ENCODE results near the gene PRDM5.

Gene PRDM5

DNA sequence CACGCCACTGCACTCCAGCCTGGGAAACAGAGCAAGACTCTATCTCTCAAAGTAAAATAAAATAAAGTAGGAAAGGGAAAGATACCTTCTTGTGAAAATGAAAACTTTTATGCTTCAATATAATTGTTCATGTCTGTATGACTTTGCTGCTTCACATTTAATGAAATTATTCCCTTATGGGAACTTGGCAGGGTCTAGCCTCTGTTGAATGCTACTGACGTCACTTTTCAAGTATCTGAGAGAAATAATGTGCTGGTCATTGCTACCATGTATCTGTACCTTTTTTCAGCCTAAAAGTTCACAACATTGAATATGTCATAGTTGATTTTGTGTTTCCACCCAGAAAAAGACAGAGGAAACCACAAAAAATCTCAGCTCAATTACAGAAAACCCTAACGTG lies 65.2 kb downstream of the PRDM5 start:
- DNase-seq (ENCODE audit: low read depth in 2 of 2, low spot score in 1 of 2), result no peak

DNA sequence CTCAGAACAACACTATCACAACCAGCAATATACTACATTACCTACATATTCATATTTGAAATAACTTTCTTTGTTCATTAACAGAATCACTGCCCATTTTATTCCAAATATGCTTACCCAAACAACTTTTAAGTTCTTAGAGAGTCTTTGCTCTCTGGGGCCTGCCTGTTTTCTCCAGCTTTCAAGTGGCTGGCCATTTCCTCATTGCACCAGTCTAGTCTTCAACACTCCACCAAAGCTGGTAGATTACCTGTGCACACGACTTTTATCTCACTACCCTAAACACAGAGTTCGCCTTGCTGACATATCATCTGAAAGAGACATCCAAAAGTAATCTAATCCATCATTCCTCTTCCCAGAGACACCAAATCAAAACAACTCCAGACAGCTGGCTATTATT lies 66.2 kb downstream of the PRDM5 start:
- no peak for DNase-seq (ENCODE audit: low read depth in 2 of 2, low spot score in 1 of 2)

DNA sequence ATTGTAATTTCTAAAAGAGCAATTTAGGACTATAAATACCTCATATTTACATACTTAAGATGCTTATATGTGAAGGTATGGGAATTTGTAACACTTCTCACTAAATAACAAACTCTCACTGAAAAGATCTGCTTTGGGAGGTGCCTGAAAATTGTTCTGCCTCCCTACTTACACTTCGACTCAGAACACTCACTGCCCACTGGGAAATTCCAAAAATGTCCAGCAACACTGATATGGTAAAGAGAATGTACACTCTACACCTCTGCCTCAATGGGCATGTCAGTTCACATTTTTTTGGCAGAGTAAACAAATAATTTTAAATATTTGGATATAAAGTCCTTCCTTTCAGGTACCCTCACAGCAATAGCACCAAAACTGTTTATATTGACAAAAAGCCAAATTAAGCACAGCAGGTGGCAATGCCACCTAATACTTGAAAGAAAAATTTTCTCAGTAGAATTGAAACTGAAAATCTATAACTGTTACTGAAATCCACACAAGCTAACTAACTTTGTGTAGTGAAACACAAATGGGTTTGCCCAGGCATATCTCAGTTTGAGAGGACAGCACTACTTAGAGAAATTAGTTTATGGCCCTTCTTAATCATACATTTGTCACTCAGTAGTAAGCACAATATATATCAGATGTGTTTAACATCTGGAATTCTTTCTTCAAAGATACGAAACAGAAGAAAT lies 67.1 kb downstream of the PRDM5 start:
- no peak for DNase-seq (ENCODE audit: low read depth in 2 of 2, low spot score in 1 of 2)

DNA sequence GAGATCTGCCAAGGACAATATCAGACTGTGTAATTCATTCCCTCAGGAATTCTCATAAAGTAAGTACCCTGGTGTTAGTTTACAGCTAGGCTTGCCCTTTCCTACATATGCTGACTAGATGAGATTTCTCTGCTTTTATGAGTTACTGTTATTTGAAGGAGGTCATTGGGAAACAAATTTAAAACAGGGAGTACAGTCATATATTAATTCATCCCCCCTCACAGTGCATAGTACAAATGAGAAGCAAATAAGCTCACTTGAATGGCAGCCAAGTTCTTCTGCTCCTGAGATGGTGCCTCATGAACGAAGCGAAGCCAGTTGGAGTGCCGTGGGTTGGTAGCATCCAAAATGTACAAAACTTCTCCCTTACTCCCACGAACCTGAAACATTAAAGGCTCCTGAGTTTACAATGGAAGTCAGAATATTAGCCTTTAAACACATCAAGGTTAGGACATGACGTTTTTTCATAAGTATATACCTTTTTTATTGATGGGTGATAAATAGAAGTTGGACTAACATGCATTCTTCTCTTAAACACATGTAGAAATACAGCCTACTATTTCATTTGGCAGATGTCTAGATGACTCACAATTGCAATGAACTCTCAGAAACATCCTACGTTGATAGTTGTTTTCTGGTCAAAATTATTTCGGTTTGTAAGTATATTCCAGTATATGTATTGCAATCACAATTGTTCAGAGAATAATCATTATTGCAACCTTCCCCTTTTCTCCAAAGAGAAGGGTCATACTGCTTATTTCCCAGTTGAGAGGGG lies 69.2 kb downstream of the PRDM5 start:
- no peak for DNase-seq (ENCODE audit: low read depth in 2 of 2, low spot score in 1 of 2)

DNA sequence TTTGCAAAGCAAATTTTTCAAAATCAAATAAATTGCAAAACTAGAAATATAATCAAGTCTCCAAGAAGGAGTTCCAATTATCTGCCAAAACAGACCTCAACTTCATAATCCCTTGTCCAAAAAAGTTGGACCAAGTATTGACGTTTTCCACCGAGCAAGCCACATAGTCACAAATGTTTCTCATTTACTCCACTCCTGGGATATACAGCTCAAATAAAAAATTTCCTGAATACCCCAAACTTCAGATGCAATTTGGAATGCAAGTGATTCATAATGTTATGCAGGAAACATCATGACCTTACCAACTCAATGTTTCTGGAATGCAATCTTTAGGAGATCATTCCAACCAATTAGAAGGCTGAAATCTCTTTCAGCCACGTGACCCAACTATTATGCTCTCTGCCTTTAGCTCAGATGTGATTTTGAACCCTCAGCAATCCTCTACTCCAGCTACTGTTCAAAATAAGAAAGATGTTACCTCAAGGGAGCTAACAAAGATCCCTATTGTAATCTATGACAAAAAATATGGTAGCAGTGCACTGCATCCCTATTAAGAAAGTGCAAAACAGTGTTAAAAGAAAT lies 72.4 kb downstream of the PRDM5 start:
- no peak for DNase-seq (ENCODE audit: low read depth in 2 of 2, low spot score in 1 of 2)

DNA sequence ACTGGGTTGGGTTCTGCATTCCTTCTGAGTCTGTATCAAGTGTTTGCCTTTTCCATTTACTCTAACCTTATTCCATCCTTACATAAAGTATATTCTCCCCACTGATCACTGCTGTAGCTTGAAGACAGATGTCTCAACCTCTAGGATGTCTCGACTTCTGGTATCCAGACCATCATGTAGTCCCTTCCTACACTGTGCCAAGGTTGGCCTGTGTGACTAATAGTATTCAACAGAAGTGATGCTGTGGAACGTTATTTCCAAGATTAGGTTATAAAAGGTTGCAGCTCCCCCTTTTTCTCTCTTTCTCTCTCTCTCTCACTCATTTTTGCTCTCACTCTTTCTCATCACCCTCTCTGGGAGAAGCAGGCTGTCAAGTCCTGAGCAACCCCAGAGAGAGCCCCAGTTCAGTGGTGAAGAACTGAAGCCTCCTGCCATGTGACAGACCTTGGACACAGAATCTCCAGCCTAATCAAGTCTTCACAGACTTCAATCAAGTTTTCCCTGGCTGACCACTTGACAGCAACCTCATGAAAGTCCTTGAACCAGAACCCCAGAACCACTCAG lies 75.4 kb downstream of the PRDM5 start:
- DNase-seq (ENCODE audit: low read depth in 2 of 2, low spot score in 1 of 2), result no peak

DNA sequence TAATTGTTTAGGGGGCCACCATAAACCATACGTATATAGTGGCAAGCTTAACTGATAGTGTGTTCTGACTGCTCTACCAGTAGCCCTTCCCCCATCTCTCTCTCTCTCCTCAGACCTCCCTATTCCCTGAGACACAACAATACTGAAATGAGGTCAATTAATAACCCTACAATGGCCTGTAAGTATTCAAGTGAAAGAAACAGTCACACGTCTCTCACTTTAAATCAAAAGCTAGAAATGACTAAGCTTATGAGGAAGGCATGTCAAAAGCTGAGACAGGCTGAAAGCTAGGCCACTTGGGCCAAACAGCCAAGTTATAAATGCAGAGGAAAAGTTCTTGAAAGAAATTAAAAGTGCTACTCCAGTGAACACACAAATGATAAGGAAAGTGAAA lies 78.0 kb downstream of the PRDM5 start:
- no peak for DNase-seq (ENCODE audit: low read depth in 2 of 2, low spot score in 1 of 2)

DNA sequence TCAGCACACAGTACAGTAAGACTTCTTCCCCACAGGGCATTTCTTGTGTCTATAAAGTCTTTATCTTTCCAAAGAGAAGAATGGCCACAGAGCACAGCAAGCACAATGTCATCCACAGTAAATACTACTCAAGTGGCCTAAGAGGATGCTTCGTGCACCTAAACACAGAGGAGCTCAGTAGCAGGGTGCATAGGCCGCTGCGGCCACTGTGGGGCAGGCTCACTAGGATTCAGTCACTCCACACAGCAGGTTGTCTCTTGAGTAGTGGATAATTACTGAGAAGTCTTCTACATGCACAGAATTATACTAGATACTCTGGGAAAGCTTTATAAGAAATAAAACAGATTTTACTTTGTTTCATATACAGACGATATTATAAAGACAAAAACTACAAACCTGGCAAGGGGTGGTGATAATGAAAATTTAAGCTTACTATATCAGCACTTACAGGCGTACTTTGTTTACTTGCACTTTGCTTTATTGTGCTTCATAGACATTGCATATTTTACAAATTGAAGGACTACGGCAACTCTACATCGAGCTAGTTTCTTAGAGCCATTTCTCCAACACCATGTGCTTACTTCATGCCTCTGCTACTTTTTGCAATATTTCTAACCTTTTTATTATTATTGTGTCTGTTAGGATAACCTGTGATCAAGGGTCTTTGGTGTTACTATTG lies 78.5 kb downstream of the PRDM5 start:
- no peak for DNase-seq (ENCODE audit: low read depth in 2 of 2, low spot score in 1 of 2)

DNA sequence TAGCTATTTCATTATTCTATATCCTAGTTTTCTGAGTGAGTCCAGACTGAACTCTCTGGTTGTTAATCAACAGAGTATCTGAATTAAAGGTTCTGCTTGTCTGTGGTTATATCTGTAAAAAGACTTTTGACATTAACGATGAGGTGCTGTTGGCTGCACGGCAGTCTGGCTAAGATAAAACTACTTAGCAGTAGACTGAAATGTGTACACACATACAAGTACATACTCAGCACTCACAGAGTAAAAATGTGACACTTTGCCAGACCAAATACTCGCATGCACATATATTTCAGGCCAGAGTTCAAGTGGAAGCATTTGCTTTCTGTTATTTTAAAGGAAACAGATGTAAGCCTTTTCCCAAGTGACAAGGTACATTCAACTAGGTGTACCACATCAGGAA lies 80.5 kb downstream of the PRDM5 start:
- no peak for DNase-seq (ENCODE audit: low read depth in 2 of 2, low spot score in 1 of 2)

DNA sequence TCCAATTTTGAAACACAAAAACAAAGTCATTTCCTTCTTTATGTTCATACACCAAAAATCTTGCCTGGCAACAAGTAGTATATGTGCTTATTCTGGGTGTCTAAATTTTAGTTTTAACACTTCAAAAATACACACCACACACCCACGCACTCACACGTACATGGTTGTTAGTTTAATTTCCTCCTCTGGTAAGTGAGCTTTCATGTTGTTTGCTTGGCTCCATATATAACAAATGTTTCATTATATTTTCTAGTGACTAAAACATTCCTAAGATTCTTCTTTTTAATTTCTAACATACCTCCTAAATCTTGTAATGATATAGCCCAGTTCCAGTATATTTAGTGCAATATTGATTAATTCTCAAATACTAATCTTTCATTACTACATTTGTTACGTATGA lies 80.9 kb downstream of the PRDM5 start:
- DNase-seq (ENCODE audit: low read depth in 2 of 2, low spot score in 1 of 2), result no peak

DNA sequence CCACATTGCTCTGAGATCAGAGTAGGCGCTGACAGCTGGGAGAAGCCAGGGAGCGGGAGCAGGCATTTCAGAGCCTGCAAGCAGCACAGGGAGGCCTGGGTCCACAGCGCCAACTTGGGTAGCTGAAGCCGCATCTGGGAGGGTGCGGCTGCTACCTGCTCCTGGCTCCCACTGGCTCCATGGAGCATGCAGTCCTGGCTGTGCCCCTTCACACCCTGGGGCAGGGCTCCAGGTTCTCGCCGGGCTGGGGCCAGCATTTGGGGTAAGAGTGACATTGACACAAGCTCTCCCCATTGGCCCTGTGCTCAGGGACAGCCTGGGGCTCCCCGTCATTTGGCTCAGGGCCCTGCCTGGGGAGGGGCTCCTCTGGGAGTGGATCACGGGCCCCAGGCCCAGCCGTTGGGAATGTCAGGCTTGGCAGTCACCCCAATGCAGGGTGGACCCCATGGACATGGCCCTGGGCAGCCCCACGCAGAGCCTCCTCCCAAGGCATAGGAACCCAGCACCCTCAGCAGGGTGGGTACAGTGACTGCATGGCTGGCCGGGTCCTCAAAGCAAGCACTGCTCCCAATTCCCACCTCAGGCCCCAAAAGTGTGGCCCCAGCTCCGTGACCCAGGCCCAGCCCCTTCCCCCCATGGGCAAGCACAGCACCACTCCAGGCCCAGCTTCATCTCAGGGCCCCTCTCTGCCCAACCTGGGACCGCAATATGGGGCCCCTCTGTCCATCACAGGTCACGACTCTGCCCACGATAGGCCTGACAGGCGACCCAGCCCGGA lies 82.4 kb downstream of the PRDM5 start:
- no peak for DNase-seq (ENCODE audit: low read depth in 2 of 2, low spot score in 1 of 2)

DNA sequence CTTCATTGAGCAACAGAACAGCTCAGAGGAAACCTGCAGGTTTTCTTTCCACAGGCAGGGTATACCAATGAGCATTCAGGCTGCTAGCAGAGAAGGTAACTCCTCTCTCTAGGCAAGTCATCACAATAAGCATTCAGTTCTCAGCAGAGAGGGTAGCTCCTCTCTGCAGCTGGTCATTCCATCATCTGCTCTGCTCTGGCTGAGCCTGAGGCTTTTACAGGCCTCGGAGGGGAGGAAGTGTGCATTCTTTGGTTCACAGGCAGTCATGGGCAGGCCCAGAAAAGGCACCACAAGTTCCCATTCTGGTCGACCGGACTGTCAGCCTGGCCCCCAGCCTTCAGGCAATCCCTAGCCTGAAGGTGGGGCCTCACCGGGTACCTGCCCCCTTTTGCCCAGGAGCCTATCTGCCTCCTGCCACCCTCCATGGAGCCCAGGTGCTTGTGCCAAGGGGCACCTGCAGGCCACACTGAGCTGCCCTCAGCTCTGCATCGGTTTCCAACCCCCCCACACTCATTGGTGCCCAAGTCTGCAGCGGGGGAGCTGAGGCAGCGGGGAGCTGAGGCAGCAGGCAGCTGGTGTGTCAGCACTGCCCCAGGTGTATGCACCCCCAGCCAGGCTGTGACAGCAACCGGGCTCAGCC lies 83.1 kb downstream of the PRDM5 start:
- DNase-seq (ENCODE audit: low read depth in 2 of 2, low spot score in 1 of 2), result no peak

DNA sequence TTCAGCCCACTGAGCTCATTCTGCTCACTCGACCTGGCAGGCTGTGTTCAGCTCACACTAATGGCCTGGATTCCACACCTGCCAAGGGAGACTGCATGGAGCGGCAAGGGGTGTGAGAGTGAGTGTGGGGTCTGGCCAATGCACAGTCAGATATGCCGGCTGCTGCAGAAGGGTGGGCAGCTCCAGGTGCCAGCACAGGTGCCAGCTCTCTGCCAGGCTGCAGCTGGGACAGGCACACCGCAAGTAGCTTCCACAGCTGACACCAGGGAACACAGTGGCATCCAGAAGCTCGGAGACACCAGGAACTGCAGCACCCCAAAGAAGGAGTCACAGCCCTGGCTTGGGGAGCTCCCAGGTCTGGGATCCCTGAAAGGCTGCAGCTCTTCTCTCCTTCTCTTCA lies 83.7 kb downstream of the PRDM5 start:
- no peak for DNase-seq (ENCODE audit: low read depth in 2 of 2, low spot score in 1 of 2)

DNA sequence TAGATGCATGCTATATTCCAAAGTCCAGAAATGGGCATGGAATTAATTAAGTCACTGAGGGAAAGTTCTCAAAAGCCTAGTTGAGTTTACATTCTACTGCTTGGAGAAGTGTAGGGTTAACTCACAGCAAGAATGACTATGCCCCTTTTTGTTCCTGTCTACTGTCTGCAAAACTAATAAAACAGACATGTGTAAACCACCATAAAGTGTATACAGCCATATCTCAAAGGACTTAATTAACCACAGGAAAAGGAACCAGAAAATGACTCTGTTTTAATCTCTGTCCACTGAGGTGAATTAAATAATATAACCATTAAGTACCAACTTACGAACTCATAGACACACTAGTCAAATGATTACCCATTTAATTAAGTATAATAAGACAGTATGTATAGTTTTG lies 84.9 kb downstream of the PRDM5 start:
- no peak for DNase-seq (ENCODE audit: low read depth in 2 of 2, low spot score in 1 of 2)

DNA sequence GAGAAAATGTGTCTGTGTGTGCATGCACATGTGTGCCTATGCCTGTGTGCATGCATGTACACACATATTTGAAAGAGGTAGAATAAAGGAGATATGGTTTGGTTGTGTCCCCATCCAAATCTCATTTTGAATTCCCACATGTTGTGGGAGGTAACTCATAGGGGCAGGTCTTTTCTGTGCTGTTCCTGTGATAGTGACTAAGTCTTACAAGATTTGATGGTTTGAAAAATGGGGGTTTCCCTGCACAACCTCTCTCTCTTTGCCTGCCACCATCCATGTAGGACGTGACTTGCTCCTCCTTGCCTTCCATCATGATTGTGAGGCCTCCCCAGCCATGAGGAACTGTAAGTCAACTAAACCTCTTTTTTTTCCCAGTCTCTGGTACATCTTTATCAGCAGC lies 87.2 kb downstream of the PRDM5 start:
- DNase-seq (ENCODE audit: low read depth in 2 of 2, low spot score in 1 of 2), result no peak

DNA sequence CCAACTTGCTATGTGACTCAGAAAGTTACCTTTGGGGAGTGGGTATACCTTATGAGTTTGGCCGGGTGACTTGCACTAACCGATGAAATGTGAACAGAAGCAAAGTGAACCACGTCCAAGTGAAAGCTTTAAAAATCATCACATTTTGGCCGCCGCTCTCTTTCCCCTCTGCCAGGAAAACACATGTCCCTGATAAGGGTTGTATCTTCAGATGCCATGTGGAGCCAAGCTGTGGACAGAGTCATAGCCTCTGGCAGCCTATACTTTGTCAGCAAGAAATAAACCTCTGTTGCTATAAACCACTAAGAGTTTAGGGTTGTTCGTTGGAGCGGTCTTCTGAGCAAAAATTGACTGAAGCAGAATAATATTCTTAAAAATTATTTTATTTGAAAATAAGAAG lies 92.3 kb downstream of the PRDM5 start:
- DNase-seq (ENCODE audit: low read depth in 2 of 2, low spot score in 1 of 2), result no peak

DNA sequence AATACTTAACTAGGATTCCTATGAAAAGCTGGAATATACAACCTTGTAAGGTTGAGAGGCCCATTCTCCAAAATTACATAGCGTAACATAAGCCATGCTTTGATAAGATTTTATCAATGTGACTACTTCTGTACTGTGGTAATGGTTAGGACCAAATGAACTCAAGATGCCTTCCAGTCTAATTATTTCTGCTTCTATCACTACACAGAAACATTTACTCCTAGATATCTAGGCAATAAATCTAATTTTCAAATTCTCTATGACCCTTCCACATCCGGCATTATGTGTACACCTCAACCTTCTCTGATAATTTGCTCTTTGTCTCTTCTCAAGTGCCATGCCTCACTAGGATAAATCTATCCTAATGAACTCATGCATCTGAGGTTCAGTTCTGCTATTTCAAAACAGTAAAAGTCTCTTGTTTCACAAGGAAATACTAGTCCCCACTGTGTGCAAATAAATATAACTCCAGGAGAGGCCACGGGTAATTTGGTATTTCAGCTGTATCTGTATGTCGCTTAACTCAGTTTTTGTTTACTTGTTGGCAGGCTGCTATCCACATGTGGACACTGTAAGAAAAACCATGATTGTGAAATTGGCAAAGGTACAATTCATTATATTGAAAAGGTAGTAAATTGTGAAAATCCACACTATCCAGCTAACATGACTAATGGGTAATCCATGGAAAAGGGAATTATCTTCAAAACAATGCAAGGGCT lies 93.3 kb downstream of the PRDM5 start:
- no peak for DNase-seq (ENCODE audit: low read depth in 2 of 2, low spot score in 1 of 2)

DNA sequence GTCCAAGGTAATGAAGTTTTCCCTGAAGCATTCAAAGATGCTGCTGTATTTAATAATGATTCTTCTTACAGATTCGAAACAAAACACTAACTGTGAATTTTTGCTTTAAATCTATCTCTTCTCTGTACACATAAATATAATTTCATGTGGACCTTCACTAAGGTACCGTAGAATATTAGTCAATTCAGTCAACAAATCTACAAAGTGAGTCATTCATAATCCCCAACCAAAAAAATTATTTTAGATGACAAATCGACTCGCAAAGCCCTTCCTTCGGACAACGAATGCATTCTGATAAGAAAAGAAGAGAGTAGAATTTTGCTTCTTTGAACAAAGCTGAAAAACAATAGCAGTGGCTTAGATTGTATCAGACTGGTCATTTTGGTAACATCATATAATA lies 95.7 kb downstream of the PRDM5 start:
- DNase-seq (ENCODE audit: low read depth in 2 of 2, low spot score in 1 of 2), result no peak

DNA sequence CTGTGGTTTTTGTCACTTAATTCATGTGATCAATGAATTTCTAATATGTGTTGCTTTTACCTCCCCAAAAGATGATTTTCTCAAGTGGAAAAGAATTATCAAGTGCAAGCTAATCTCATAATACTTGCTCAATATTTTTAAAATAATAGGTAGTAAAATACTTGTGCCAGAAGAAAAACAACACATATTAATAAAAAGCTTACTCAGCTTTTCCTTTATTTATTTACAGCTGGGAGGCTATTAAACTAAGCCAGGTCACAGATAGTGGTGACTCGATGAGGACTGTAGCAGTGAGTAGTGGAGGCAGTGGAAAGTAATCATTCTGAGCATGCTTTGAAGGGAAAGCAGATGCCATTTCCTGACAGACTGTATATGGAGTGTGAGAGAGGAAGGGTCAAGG lies 96.1 kb downstream of the PRDM5 start:
- DNase-seq (ENCODE audit: low read depth in 2 of 2, low spot score in 1 of 2), result no peak

DNA sequence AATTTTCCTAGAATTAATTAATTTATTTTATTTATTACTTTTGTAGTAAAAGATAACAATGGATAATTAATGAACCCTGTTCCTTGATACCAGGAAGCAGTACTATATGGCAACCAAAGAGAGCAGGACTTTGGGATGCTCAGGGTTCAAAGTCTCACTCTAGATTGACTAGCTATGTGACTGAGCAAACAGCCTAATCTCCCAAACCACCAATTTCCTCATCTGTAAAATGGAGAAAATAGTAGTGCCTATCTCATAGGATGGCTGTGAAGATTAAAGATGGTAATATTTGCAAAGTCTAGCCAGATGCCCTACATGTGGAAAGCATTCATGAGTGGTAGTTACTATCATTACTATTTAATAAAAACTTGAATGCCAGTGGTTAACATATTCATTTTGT lies 97.6 kb downstream of the PRDM5 start:
- no peak for DNase-seq (ENCODE audit: low read depth in 2 of 2, low spot score in 1 of 2)

All from stimulated activated CD8-positive, alpha-beta memory T cell treated with anti-CD3 and anti-CD28 coated beads, Interleukin-4, amount 100 ng/mL, for 4 hours (primary cell).